ENCODE measurements around the gene ADAMTS12.

- TF ChIP-seq CHD4 (IDR thresholded peaks at IDR 0.05; ENCODE audit: insufficient read depth, insufficient replicate concordance, low read depth, low read length, poor library complexity, severe bottlenecking): no peak
- no peak for TF ChIP-seq NR4A1 (CRISPR knock-in tag; IDR thresholded peaks at IDR 0.05)
- TF ChIP-seq NR4A1 (tag; IDR thresholded peaks at IDR 0.05): no peak
- no peak for TF ChIP-seq SNAPC5 (CRISPR knock-in tag; IDR thresholded peaks at IDR 0.05)
- no peak for TF ChIP-seq ZBTB33 (CRISPR knock-in tag; IDR thresholded peaks at IDR 0.05)
- no peak for TF ChIP-seq FOXM1 (IDR thresholded peaks at IDR 0.05; ENCODE audit: low read depth)
- TF ChIP-seq FOXM1 (CRISPR knock-in tag; IDR thresholded peaks at IDR 0.05; ENCODE audit: low read depth): no peak
- TF ChIP-seq CTCF (IDR thresholded peaks at IDR 0.05 in 2 of 3, conservative IDR thresholded peaks at IDR 0.05 in 1 of 3; ENCODE audit: insufficient read depth in 2 of 3, low read depth in 1 of 3, low read length in 3 of 3): no peak
- no peak for TF ChIP-seq HDAC2 (IDR thresholded peaks at IDR 0.05)
- TF ChIP-seq MXD1 (CRISPR knock-in tag; IDR thresholded peaks at IDR 0.05; ENCODE audit: borderline replicate concordance, poor library complexity, severe bottlenecking): no peak
- no peak for TF ChIP-seq KDM1A (IDR thresholded peaks at IDR 0.05)
Measured at GRCh38 chr5:33612386-33612785, 279.4 kb downstream of the ADAMTS12 start.
